CD8-positive, alpha-beta memory T cell (primary cell): Measurements from ENCODE around the gene HIP1R. TPM values are rescaled to one million over a fixed set of nuclear protein-coding genes. Genes with fewer than 3 reads are reported as not detected.
A peak's percentile ranks its signal among the peaks of the same experiment; 100 is the strongest.
"Not testable (repeated sequence)": the region's sequence is repeated elsewhere in the genome, so short reads cannot be mapped to it uniquely, and the experiment has no call there.

Experiments used
- CTCF ChIA-PET: fragments of 350-600 bp; sonication (Branson Sonifier 250); formaldehyde crosslinking; loops from one replicate; lab custom pipeline; 2021; ENCODE audit warnings: antibody characterized with exemption; lab: Charles Lee
- POLR2A ChIA-PET: fragments of 350-600 bp; sonication (Branson Sonifier 250); formaldehyde crosslinking; loops from one replicate; lab custom pipeline; 2021; ENCODE audit warnings: antibody characterized with exemption; lab: Charles Lee
- DNase-seq, 5 donors: peaks; one replicate each; pipeline versions ENCODE4 v3.0.0 to v3.0.0-alpha.2; 2020 to 2022; ENCODE audit warnings: mixed read lengths in 1 of 5
- H3K27ac ChIP-seq: one replicate; pipeline ENCODE4 v1.7.0; 2013; ENCODE audit warnings: low read depth, mild to moderate bottlenecking, low read length, moderate library complexity
- H3K27me3 ChIP-seq: 2 replicates; pipeline ENCODE4 v1.7.0; 2013; ENCODE audit warnings: low read length, mild to moderate bottlenecking; ENCODE audit not compliant: insufficient read depth, poor library complexity, severe bottlenecking
- H3K36me3 ChIP-seq: 2 replicates; pipeline ENCODE4 v1.7.0; 2013; ENCODE audit warnings: mild to moderate bottlenecking, low read length, moderate library complexity; ENCODE audit not compliant: insufficient read depth
- H3K4me1 ChIP-seq: 2 replicates; pipeline ENCODE4 v1.7.0; 2013; ENCODE audit warnings: mild to moderate bottlenecking, low read length, moderate library complexity; ENCODE audit not compliant: insufficient read depth
- H3K4me3 ChIP-seq: 2 replicates; pipeline ENCODE4 v1.7.0; 2013; ENCODE audit warnings: mild to moderate bottlenecking, low read length
- H3K9me3 ChIP-seq: 2 replicates; pipeline ENCODE4 v1.7.0; 2013; ENCODE audit warnings: mild to moderate bottlenecking, low read length
- H3K27ac Mint-ChIP-seq, 8 donors: one replicate each; pipeline ENCODE4 v1.8.0; 2020 to 2021; ENCODE audit warnings: mixed read lengths in 8 of 8, mild to moderate bottlenecking in 6 of 8, inconsistent platforms in 3 of 8, moderate library complexity in 3 of 8
- H3K27me3 Mint-ChIP-seq, 2 donors: one replicate each; pipeline ENCODE4 v1.8.0; 2020 to 2021; ENCODE audit warnings: mixed read lengths in 2 of 2, mild to moderate bottlenecking in 1 of 2, moderate library complexity in 1 of 2
- H3K36me3 Mint-ChIP-seq, 3 donors: one replicate each; pipeline ENCODE4 v1.8.0; 2020 to 2021; ENCODE audit warnings: mixed read lengths in 3 of 3, inconsistent platforms in 1 of 3, mild to moderate bottlenecking in 1 of 3
- H3K4me1 Mint-ChIP-seq, 3 donors: one replicate each; pipeline ENCODE4 v1.8.0; 2020 to 2021; ENCODE audit warnings: mixed read lengths in 3 of 3, inconsistent platforms in 1 of 3, mild to moderate bottlenecking in 1 of 3
- H3K4me3 Mint-ChIP-seq, 7 donors: one replicate each; pipeline ENCODE4 v1.8.0; 2020 to 2021; ENCODE audit warnings: mixed read lengths in 7 of 7, mild to moderate bottlenecking in 6 of 7, moderate library complexity in 4 of 7, inconsistent platforms in 2 of 7
- H3K9me3 Mint-ChIP-seq, 5 donors: one replicate each; pipeline ENCODE4 v1.8.0; 2020 to 2022; ENCODE audit warnings: mixed read lengths in 5 of 5, mild to moderate bottlenecking in 3 of 5, moderate library complexity in 2 of 5, inconsistent platforms in 1 of 5
- polyA plus RNA-seq: library from polyadenylated mRNA; unstranded; fragments of 300-500 nt; fragmentation: Illumina TruSeq; gene quantifications from one replicate; pipeline ENCODE4 v1.2.3, GENCODE V29; 2021
- total RNA-seq, 2 experiments: library from RNA; stranded (reverse); gene quantifications; one replicate each; pipeline ENCODE4 v1.2.3, GENCODE V29; 2021

The HIP1R gene
- total and polyA plus RNA-seq, 3 experiments from 2014 or later = 12.5 to 27.2 (median 23.8) TPM

DNA sequence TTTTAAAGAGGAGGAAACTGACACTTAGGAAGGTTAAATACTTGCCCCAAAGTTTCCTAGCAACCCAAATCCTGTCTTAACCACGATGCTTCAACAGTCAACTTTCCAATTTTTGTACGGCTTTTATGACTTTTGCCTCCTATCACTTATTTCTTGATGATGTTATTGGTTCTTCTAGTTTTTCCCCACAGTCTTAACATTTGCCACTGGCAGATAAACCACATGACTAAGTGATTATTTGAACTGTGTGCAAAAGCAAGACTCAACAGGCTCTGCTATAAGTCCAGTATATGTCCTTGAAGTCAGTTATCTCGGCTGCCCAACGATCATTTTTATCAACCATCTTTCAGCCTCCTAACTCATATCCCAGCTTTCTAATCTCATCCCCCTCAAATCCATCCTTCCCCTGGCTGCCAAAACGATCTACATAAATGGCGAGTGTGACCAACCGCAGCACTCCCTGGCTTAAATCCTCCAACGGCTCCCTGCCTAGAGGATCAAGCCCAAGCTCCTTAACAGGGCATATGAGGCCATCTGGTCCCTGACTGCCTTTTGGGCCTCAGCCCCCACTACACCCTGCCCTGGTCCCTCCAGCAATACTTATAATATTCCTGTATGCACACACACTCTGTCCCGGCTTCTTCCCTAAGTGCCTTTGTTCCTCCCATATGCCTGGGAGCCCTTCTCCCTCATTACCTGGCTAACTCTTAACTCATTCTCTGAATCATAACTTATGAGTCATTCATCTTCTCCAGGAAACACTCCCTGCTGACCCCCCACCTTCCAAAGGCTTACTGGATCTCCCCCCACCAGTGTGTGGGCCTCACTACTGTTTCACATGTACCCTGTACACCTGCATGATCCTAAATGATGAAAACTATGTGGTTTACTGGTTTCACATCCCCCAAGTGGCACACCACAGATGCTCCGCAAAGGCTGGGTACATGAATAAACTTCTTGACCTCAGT lies 51.9 kb downstream of the HIP1R start:
- no peaks in the 10 kb centered on the region for H3K9me3 Mint-ChIP-seq
- no peak overlapping the region for H3K27ac ChIP-seq
- H3K27me3 ChIP-seq = no peaks in the 10 kb centered on the region
- H3K9me3 ChIP-seq = no peaks in the 10 kb centered on the region
- peaks cover 0 to 3% (median 0%) of the 10 kb centered on the region in 3 donors for H3K36me3 Mint-ChIP-seq
- DNase-seq = no peak
- no peaks in the 10 kb centered on the region for H3K27me3 Mint-ChIP-seq
- H3K4me3 Mint-ChIP-seq = peak overlapping the region; percentile 46 to 90 (median 78)
- H3K27ac Mint-ChIP-seq = peak overlapping the region; percentile 84 to 96 (median 94)
- POLR2A ChIA-PET = interaction anchor here (1.9 kb wide), 1 partner anchor 11 kb away, joined by 14 read pairs; no protein-coding TSS in a partner anchor
- H3K4me1 Mint-ChIP-seq = peaks cover 82 to 95% (median 88%) of the 10 kb centered on the region in 3 donors
- H3K36me3 ChIP-seq = no peaks in the 10 kb centered on the region
- H3K4me3 ChIP-seq = peak overlapping the region; percentile 42
- CTCF ChIA-PET = interaction anchor here (0.6 to 1.2 kb wide), 3 partner anchors 8 to 17 kb away, joined by 3 to 5 read pairs (median 3); no protein-coding TSS in a partner anchor
- peaks cover 76% of the 10 kb centered on the region for H3K4me1 ChIP-seq

DNA sequence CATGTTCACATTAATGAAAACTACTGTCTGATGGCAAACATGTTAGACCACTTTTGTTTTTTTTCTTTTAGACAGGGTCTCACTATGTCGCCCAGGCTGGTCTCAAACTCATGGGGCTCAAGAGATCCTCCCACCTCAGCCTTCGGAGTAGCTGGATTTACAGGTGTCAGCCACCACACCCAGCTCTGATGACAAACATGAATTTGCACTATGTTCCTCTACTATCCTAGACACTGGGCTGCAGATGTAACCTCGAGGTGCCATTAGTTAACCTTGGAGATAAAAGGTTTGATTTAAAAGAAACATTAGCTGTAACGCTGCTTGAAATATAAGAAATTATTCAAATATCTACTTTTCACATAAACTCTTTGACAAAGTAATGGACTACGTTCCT lies 52.6 kb downstream of the HIP1R start:
- Mint-ChIP-seq H3K27me3 (no peaks in the 10 kb centered on the region), H3K9me3 (no peaks in the 10 kb centered on the region), H3K27ac (peak overlapping the region; percentile 88 to 98 (median 94)), H3K4me3 (peak overlapping the region; percentile 73 to 90 (median 80)), H3K4me1 (peaks cover 79 to 95% (median 88%) of the 10 kb centered on the region in 3 donors), H3K36me3 (peaks cover 0 to 5% (median 0%) of the 10 kb centered on the region in 3 donors)
- Histone ChIP-seq H3K36me3 (no peaks in the 10 kb centered on the region), H3K9me3 (no peaks in the 10 kb centered on the region), H3K27ac (peak overlapping the region; percentile 48), H3K27me3 (no peaks in the 10 kb centered on the region), H3K4me3 (peak overlapping the region; percentile 42), H3K4me1 (peaks cover 75% of the 10 kb centered on the region)
- CTCF ChIA-PET = interaction anchor here (0.6 to 1.8 kb wide), 5 partner anchors 9 to 65 kb away, joined by 3 to 7 read pairs (median 3); no protein-coding TSS in a partner anchor
- no peak for DNase-seq
- POLR2A ChIA-PET = interaction anchor here (0.9 to 1.9 kb wide), 2 partner anchors 10 to 66 kb away, joined by 3 to 14 read pairs; no protein-coding TSS in a partner anchor

DNA sequence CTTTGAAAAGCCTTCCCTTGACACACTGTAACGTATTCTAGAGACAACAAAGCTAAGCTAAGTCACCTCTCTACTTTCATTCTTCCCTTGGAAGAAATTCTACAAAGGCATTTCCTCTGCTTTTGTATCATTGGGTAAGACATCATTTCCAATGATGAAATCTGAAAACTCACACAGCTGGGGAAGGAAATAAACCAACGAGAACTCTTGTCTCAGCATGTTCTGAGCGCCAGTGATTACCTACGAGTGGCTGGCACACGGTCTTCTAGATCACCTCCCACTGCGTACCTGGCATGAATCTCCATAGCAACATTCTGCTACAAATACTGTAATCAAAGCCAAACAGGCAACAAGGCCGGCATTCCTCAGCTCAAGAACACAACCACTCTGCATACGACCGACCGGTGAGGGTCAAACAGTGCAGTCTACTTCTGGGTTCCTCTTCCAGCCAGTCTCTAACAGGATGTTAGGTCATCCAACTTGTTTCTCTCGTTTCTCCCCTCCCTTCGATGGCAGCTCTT lies 53.0 kb downstream of the HIP1R start:
- no peaks in the 10 kb centered on the region for H3K27me3 ChIP-seq
- H3K36me3 ChIP-seq = no peaks in the 10 kb centered on the region
- Mint-ChIP-seq H3K27me3 (no peaks in the 10 kb centered on the region), H3K36me3 (peaks cover 0 to 6% (median 0%) of the 10 kb centered on the region in 3 donors), H3K4me1 (peaks cover 75 to 94% (median 87%) of the 10 kb centered on the region in 3 donors), H3K9me3 (no peaks in the 10 kb centered on the region), H3K4me3 (peak overlapping the region; percentile 73 to 90 (median 80)), H3K27ac (peak overlapping the region; percentile 88 to 98 (median 94))
- peak overlapping the region; percentile 48 for H3K27ac ChIP-seq
- CTCF ChIA-PET = interaction anchor here (0.6 to 1.8 kb wide), 9 partner anchors 9 to 94 kb away, joined by 3 to 7 read pairs (median 4); no protein-coding TSS in a partner anchor
- H3K4me3 ChIP-seq = peak overlapping the region; percentile 42
- peaks cover 75% of the 10 kb centered on the region for H3K4me1 ChIP-seq
- peak; percentile 27 to 79 (median 71) for DNase-seq
- H3K9me3 ChIP-seq = no peaks in the 10 kb centered on the region
- POLR2A ChIA-PET = interaction anchor here (0.9 to 1.9 kb wide), 2 partner anchors 9 to 66 kb away, joined by 3 to 14 read pairs; no protein-coding TSS in a partner anchor

DNA sequence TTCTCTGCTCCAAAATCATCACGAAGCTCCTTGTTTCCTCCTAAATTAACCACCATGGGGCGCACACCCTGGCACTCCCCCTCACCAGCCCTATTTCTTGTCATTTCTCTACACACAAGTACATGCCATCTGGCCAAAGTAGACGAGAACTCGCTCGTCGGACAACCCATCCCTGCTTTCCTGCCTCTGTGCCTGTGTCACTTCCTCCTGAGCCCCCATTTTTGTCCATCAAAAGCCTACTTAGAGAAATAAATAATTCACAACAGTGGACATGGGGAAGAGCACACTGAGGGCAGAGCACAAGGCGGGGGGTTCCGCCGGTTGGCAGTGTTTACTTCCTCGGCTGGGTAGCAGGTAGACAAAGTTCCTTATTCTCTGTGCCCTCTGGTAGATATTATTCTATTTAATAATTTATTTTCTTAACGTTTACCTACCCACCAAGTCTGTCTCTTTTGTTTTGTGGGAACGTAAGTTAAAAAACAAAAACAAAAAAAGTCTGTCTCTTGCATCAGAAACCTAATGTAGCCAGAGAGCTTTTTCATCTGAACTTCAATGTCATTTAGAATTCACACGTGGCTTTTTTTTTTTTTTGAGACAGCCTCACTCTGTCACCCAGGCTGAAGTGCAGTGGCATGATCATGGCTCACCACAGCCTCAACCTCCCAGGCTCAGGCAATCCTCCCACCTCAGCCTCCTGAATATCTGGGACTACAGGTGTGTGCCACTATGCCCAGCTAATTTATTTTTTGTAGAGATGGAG lies 54.7 kb downstream of the HIP1R start:
- H3K36me3 Mint-ChIP-seq = peaks cover 0 to 16% (median 0%) of the 10 kb centered on the region in 3 donors
- H3K4me3 Mint-ChIP-seq = peak overlapping the region; percentile 17 to 73 (median 68)
- peaks cover 83% of the 10 kb centered on the region for H3K4me1 ChIP-seq
- no peak for DNase-seq
- ChIA-PET POLR2A (interaction anchor here (0.7 to 1.1 kb wide), 2 partner anchors 17 to 59 kb away, joined by 4 read pairs; no protein-coding TSS in a partner anchor), CTCF (interaction anchor here (0.8 to 1.3 kb wide), 2 partner anchors 29 to 96 kb away, joined by 3 to 4 read pairs; no protein-coding TSS in a partner anchor)
- H3K27me3 ChIP-seq = no peaks in the 10 kb centered on the region
- no peaks in the 10 kb centered on the region for H3K9me3 Mint-ChIP-seq
- H3K4me1 Mint-ChIP-seq = peaks cover 79 to 94% (median 87%) of the 10 kb centered on the region in 3 donors
- peak overlapping the region; percentile 74 to 92 (median 87) for H3K27ac Mint-ChIP-seq
- H3K9me3 ChIP-seq = no peaks in the 10 kb centered on the region
- H3K4me3 ChIP-seq = no peak overlapping the region
- no peak overlapping the region for H3K27ac ChIP-seq
- no peaks in the 10 kb centered on the region for H3K36me3 ChIP-seq
- H3K27me3 Mint-ChIP-seq = no peaks in the 10 kb centered on the region

DNA sequence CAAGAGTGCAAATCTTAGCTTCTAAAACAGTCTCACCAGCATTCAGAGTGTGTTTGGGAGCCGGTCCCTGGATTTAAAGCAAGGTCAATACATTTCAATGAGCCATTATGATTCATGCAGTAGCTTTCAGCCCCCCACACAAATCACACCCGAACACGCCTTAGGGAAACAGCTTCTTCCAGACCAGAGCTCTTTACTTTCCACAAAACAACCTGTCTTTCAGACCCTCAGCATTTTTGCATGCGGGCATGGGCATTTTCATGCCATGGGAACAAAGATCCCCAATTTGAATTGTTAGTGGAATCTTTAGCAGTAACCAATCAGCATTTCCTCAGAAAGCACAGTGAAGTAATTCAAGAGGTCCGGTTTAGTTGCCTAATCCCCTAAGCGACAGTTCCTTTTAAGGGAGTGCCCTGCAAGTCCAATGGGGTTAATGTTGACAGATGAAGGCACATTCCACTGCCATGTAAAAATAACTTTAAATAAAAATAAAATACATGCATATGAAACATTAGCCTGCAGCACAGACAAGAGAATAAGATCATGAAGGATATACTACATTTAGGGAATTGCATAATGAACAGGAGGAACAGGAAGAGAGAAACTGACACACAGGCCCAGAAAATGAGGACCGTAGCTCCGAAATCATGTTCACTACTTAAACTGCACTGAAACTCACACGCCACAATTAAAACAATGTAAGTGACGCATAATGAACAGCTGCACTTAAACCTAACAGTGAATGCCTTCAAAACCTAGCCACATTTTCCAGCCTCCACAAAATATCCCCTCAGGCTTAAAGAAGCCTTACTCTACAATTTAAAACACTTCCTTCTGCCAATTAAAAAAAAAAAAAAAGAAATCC lies 56.6 kb downstream of the HIP1R start:
- H3K4me1 ChIP-seq = peaks cover 94% of the 10 kb centered on the region
- H3K27ac ChIP-seq = no peak overlapping the region
- Mint-ChIP-seq H3K4me3 (peak overlapping the region in 5 of 7 donors; percentile 12 to 83 (median 48)), H3K27ac (peak overlapping the region in 3 of 8 donors; percentile 12 to 88 (median 74)), H3K4me1 (peaks cover 83 to 96% (median 95%) of the 10 kb centered on the region in 3 donors), H3K9me3 (peaks cover 0 to 5% (median 2%) of the 10 kb centered on the region in 5 donors), H3K27me3 (peaks cover 0 to 5% of the 10 kb centered on the region in 2 donors), H3K36me3 (peaks cover 0 to 29% (median 0%) of the 10 kb centered on the region in 3 donors)
- no peak overlapping the region for H3K4me3 ChIP-seq
- no peaks in the 10 kb centered on the region for H3K36me3 ChIP-seq
- CTCF ChIA-PET = interaction anchor here (1.9 kb wide), 1 partner anchor 31 kb away, joined by 5 read pairs; no protein-coding TSS in a partner anchor
- no peaks in the 10 kb centered on the region for H3K9me3 ChIP-seq
- POLR2A ChIA-PET = no interaction called here
- no peaks in the 10 kb centered on the region for H3K27me3 ChIP-seq
- DNase-seq = no peak

DNA sequence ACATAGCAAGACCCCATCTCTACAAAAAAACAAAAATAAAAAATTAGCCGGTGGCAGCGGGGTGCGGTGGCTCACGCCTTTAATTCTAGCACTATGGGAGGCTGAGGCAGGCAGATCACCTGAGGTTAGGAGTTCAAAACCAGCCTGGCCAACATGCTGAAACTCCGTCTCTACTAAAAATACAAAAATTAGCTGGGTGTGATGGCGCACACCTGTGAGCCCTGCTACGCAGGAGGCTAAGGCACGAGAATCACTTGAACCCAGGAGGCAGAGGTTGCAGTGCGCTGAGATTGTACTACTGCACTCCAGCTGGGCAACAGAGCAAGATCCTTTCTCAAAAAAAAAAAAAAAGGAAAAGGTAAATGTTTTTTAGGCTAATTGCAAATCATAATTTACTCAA lies 57.5 kb downstream of the HIP1R start:
- peaks cover 79 to 95% (median 95%) of the 10 kb centered on the region in 3 donors for H3K4me1 Mint-ChIP-seq
- peak overlapping the region in 4 of 7 donors; percentile 43 to 83 (median 56) for H3K4me3 Mint-ChIP-seq
- H3K4me1 ChIP-seq = peaks cover 93% of the 10 kb centered on the region
- not testable (repeated sequence) for H3K27ac ChIP-seq, H3K9me3 Mint-ChIP-seq, H3K27me3 Mint-ChIP-seq, H3K36me3 ChIP-seq, H3K4me3 ChIP-seq, H3K27me3 ChIP-seq, DNase-seq, H3K9me3 ChIP-seq
- peak overlapping the region in 2 of 8 donors; percentile 30 to 70 for H3K27ac Mint-ChIP-seq
- ChIA-PET CTCF (interaction anchor here (1.7 to 6.7 kb wide), 3 partner anchors 10 to 32 kb away, joined by 5 to 43 read pairs (median 5); no protein-coding TSS in a partner anchor), POLR2A (interaction anchor here (0.5 kb wide), 1 partner anchor 100 kb away, joined by 3 read pairs; no protein-coding TSS in a partner anchor)
- peaks cover 0 to 29% (median 0%) of the 10 kb centered on the region in 3 donors for H3K36me3 Mint-ChIP-seq
